ENCODE measurements around the gene PRRT3.
"Not testable (repeated sequence)": the region's sequence is repeated elsewhere in the genome, so short reads cannot be mapped to it uniquely, and the experiment has no call there.

Gene PRRT3

DNA sequence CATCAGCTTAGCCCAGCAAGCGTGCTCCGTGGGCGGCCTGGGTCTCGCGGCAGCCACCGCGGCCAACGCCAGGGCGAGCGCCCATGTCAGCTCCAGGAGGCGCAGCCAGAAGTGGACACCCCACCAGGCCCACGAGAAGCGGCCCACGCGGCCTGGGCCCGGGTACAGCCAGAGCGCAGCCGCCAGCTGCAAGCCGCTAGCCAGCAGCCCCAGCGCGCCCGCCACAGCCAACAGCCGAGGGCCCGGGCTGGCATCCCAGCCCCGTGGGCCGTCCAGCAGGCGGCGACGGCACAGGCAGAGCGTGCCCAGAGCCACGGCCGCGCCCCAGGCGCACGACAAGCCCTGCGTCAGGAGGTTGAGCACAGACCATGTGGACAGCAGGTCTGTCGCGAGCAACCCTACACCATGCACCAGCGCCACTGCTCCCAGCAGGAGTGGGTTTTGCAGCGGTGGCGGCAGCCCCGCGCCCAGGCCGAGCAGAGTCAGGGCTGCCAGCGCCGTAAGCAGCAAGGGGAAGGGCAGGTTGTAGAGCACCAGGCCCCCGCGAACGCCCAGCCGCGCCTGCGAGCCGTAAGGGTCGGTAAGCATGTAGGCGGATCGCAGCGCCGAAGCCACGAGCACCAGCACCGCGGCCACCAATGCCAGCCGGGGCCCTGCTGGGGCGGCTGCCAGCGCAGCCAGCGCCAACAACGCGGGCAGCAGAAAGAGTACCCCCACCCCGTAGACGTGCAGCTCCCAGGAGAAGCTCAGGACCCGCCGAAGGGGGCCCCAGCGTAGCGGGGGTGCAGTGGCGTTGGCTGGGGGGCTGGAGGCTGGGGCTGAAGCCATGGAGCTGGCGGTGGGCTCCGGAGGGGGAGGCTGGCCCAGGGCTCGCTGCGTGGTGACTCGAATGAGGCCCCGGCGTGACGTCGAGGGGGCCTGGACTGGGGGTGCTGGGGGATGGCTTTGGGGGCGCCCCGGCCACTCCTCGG is 4.9 kb downstream of the PRRT3 start:
- DNase-seq (ENCODE audit: low read depth in 2 of 2): no peak

DNA sequence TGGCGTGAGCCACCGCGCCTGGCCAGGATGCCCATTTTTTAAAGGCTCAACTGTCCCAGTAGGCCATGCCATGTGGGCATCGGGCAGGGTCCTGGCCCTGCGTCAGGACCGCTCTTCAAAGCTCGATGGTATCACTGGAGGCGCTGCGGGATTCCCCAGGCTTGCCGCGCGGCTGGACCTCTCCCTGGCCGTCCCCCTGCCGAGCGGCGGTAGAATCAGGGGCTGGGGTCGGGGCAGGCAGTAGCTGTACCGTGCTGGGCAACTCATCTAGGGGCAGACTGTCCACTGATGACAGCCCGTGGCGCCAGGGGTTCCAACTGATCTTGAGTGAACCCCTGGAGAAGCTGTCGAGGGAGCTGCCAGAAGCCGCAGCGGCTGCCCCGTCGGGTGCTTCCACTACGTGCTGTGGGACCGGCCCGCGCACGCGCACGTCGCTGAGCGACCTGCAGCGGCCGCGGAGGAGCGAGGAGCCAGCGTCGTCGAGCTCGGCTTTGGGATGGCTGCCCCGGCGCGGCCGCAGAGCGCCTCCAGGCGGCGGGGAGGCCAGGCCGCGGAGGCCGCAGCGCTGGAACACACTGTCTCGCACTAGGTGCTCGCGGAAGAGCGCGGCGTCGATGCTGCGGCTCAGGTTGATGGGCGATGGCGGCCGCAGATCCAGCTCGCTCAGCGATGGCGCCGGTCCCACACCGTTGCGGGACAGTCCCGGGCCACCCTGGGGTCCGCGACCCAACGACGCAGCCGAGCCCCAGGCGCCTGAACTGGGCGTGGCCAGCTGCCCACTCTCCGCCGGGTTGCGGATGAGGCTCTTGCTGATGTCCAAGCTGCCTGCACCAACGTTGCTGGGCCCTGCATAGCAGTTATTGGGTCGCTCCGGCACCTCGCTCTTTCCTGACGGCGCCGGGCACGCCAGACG is 5.8 kb downstream of the PRRT3 start:
- peak; percentile 48 to 86 for DNase-seq (ENCODE audit: low read depth in 2 of 2)

DNA sequence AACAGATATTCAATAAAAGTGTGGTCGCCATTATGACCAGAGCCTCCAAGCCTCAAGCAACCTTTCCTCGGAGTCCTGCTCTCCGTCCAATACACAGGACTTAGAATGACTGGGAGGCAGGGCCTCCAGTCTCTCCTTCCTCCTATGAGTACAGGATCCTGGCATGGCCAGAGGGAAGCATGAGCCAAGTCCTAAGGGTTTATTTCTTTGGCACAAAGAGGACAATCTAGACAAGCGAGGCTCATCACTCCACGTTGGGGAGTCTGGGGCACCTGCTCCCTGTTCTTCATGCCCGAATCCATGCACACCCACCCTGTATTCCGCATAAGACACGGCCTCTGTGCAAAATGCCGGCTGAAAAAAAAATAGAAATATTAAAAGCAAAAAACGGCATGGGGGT is 6.8 kb downstream of the PRRT3 start:
- no peak for DNase-seq (ENCODE audit: low read depth in 2 of 2)

DNA sequence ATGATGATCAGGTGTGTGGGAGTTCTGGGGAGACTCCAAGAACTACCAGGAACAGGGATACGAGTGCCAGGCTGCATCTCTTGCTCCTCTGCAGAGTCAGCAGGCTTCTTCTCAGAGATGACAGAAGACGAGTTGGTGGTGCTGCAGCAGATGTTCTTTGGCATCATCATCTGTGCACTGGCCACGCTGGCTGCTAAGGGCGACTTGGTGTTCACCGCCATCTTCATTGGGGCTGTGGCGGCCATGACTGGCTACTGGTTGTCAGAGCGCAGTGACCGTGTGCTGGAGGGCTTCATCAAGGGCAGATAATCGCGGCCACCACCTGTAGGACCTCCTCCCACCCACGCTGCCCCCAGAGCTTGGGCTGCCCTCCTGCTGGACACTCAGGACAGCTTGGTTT is 7.9 kb downstream of the PRRT3 start:
- no peak for DNase-seq (ENCODE audit: low read depth in 2 of 2)

DNA sequence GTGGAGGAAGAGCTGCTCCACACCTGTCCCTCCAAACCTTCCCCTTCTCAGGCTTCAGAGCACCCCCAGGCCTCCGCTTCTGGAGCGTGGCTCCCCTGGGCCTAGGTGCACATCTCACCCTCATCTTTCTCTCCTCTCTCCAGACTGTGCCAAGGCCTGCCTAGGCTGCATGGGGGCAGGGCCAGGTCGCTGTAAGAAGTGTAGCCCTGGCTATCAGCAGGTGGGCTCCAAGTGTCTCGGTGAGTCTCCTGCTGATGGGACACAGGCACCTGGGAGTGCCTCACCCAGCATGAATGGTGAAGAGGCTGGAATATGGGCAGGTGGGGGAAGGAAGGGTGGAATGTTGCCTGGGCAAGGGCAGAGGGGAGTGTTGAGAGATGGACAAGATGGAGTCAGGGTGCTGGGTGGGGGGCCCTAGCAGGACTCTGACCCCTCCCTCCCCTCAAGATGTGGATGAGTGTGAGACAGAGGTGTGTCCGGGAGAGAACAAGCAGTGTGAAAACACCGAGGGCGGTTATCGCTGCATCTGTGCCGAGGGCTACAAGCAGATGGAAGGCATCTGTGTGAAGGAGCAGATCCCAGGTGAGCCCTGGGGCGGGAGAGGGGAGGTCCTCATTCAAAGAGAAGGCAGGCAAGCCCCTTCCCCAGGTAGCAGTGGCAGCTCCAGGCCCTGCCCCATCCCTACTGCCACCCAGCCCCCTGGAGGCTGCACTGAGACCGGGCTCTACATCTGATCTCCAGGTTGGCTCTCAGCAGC is 9.1 kb downstream of the PRRT3 start:
- DNase-seq (ENCODE audit: low read depth in 2 of 2): no peak

DNA sequence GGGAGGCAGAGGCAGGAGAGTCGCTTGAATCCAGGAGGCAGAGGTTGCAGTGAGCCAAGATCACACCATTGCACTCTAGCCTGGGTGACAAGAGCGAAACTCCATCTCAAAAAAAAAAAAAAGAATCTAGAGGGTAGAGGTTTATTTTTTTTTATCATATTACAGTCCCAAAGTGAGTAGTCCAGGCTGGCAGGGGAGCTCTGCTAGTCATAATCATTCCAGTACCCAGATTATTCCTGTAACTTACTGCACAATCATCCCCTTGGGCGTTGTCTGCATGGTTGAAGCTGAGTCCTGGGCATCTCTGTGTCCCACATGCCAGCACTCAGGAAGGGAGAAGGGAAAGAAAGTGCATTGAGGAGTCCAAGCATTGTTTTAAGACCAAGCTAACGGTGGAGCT is 10.0 kb downstream of the PRRT3 start:
- no peak for DNase-seq (ENCODE audit: low read depth in 2 of 2)

DNA sequence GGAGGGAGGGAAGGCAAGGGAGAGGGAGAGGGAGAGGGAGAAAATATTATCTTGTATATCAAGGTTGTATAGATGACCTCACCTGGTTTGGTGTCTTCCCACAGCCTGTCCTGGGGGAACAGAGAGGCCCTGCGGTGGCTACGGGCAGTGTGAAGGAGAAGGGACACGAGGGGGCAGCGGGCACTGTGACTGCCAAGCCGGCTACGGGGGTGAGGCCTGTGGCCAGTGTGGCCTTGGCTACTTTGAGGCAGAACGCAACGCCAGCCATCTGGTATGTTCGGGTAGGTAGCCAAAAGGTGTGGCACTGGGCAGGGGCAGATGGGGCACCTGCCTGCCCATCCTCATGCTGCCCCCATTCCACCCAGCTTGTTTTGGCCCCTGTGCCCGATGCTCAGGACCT is 11.5 kb downstream of the PRRT3 start:
- no peak for DNase-seq (ENCODE audit: low read depth in 2 of 2)

DNA sequence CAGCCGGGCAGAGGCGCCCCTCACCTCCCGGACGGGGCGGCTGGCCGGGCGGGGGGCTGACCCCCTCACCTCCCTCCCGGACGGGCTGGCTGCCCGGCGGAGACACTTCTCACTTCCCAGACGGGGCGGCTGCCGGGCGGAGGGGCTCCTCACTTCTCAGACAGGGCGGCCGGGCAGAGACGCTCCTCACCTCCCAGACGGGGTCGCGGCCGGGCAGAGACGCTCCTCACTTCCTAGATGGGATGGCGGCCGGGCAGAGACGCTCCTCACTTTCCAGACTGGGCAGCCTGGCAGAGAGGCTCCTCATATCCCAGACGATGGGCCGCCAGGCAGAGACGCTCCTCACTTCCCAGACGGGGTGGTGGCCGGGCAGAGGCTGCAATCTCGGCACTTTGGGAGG is 12.3 kb downstream of the PRRT3 start:
- DNase-seq (ENCODE audit: low read depth in 2 of 2): not testable (repeated sequence)

DNA sequence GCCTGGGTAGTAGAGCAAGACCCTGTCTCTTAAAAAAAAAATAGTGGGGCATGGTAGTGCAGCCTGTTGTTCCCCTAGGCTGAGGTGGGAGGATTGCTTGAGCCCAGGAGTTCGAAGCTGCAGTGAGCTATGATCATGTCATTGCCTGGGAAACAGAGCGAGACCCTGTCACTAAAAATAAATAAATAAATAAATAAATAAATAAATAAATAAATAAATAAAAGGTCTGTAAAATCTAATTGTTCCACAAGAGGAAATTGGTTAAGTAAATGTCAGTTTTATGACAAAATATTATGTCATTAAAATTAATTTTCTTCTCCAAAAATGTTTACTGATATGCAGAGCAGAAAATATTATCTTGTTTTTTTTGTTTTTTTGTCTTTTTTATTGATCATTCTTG is 13.2 kb downstream of the PRRT3 start:
- DNase-seq (ENCODE audit: low read depth in 2 of 2): no peak

DNA sequence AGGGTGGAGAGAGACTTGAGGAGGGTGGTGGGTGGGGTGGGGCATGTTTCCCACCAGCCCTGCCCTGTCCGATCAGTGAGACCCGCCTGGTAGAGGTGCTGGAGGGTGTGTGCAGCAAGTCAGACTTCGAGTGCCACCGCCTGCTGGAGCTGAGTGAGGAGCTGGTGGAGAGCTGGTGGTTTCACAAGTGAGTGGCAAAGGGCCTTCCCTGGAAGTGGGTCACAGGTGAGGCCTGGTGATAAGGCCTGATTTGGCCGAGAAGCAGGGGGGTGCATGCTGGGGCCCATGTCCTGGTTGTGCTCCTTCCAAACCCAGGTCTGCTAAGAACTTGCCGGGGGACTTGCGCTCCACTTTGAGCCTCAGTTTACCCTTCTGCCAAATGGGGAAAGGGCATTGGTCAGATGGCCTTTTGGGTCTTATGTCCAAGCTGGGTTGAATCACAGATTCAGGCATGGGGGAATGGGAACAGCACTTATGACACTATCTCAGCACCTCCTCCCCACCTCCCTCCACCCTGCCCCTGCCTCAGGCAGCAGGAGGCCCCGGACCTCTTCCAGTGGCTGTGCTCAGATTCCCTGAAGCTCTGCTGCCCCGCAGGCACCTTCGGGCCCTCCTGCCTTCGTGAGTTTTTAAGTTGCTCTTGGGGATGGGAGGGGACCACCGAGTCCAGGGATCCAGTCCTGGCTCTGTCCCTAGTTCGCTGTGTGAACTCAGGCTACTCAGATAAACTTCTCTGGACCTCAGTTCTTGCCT is 14.5 kb downstream of the PRRT3 start:
- DNase-seq (ENCODE audit: low read depth in 2 of 2): no peak

DNA sequence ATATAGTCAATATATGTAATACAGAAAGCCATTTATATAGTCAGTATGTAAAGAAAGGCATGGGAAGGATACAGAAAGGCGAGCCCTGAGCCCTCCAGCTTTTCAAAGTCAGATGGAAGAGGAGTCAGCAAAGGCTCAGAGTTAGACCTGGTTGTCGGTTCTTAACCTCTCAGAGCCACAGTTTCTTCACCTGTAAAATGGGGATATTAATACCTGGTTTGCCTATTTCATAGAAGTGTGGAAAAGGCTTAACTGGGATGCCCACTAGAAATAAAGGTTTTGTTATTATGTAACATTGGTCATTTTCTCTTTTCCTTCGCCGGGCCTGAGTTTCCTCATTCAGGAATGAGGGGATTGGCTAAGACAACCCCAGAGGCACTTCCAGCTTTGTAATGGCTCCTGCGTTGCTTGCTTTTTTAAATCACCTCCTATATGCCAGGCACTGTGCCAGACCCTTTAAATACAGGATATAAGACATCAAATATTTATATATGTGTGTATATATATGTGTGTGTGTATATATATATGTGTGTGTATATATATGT is 16.2 kb downstream of the PRRT3 start:
- DNase-seq (ENCODE audit: low read depth in 2 of 2): no peak

DNA sequence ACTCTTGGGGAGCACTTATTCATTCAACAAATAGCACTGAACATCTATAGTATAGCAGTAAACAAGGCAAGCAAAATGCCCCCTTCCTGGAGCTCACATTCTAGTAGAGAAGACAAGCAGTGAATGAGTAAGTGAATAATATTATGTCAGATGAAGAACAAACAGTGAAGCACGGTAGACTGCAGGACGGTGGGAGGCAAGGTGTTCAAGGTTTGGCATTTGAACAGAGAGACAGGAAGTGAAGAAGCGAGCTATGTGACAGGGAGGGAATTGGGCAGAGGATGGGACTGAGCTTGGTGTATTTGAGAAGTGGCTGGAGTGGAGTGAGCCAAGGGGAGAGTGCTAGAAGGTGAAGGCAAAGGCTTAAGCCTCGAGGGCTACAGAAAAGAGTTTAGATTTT is 17.2 kb downstream of the PRRT3 start:
- DNase-seq (ENCODE audit: low read depth in 2 of 2): no peak

DNA sequence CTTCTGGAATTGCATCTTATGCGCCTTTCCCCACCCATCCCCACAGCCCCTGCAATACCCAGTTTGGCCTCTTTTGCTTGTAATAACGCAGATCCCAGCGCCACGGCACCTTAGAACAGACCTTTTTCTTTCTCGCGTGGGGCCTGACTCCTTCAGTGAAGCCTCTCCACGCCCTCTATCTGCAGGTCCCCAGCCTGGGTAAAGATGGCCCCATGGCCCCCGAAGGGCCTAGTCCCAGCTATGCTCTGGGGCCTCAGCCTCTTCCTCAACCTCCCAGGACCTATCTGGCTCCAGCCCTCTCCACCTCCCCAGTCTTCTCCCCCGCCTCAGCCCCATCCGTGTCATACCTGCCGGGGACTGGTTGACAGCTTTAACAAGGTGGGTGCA is 18.0 kb downstream of the PRRT3 start:
- DNase-seq (ENCODE audit: low read depth in 2 of 2): no peak

DNA sequence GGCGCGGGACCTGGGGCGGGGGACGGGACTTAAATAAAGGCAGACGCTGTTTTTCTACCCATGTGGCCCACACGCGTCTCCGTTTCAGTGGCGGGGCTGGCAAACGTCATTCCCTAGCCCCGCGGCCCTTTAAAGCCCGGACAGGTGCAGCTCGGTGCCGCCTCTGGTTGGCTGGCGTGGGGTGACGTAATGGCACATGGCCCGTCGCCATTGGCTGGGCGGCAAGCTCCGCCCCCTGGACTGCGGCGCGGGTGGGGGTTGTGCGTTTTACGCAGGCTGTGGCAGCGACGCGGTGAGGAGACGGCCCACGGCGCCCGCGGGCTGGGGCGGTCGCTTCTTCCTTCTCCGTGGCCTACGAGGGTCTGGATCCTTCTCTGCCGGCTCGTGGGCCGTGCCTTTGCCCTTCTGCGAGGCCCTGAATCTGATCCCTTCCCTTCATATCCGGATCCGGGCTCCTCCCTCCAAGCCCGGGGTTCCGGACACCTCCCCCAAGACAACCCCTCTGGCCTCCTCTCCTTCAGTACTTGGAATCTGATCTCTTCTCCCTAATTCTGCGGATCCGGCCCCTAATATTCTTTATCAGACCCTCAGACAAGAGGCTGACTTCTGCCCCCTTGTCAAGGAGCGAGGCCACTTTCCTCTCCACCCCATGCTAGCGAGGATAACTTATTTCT is 18.5 kb downstream of the PRRT3 start, which contains the start of gene CRELD1:
Gene CRELD1 (plus strand): TSS at position 274 of the 674 bp plus-strand sequence. CDS start 605 bp downstream, outside the sequence.
- DNase-seq (ENCODE audit: low read depth in 2 of 2): peak; percentile 95 to 96

DNA sequence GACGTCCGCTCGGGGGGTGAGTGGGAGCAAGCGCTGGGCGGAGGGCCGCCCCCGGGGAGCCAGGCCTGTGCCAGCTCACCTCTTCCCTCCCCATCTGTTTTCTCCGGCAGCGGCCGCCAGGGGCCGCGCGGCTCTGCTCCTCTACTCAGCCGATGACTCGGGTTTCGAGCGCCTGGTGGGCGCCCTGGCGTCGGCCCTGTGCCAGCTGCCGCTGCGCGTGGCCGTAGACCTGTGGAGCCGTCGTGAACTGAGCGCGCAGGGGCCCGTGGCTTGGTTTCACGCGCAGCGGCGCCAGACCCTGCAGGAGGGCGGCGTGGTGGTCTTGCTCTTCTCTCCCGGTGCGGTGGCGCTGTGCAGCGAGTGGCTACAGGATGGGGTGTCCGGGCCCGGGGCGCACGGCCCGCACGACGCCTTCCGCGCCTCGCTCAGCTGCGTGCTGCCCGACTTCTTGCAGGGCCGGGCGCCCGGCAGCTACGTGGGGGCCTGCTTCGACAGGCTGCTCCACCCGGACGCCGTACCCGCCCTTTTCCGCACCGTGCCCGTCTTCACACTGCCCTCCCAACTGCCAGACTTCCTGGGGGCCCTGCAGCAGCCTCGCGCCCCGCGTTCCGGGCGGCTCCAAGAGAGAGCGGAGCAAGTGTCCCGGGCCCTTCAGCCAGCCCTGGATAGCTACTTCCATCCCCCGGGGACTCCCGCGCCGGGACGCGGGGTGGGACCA is 19.2 kb downstream of the PRRT3 start:
- DNase-seq (ENCODE audit: low read depth in 2 of 2): peak; percentile 85 to 91

DNA sequence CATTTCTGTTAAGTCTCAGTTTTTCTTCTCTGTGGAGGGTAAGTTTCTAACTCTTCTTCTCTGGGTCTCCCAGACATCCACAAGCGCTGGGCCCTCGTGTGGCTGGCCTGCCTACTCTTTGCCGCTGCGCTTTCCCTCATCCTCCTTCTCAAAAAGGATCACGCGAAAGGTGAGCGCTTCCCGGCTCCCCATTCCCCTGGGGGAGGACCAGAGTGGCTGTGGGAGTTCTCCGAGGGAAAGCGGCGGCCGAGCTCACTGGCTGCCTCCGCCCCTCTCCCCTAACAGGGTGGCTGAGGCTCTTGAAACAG is 19.7 kb downstream of the PRRT3 start:
- DNase-seq (ENCODE audit: low read depth in 2 of 2): no peak

DNA sequence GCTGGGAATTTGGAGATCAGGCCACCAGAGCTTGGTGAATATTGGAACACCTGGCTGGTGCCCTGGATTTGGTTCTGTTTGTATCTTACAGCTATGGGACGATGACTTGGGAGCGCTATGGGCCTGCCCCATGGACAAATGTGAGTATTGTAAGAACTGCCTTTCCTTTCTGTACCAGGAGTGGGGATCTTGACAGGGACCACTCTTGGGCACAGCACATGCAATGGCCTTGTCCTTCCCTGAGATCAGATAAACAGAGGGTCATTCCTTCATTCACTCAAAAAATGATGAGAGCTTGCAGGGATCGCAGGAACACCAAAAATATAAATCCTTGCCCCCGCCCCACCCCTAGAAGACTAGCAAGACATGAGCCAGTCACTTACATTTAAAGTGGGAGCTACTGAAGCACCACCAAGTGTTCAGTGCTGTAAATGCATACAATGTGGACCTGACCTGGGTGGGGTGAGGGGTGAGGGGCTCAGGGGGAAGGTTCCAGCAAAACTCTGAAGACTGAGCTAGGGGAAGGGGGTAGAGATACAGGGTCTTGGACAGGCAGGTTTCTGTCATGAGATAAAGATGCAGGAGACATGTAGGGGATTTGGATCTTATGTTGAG is 21.3 kb downstream of the PRRT3 start:
- DNase-seq (ENCODE audit: low read depth in 2 of 2): no peak

DNA sequence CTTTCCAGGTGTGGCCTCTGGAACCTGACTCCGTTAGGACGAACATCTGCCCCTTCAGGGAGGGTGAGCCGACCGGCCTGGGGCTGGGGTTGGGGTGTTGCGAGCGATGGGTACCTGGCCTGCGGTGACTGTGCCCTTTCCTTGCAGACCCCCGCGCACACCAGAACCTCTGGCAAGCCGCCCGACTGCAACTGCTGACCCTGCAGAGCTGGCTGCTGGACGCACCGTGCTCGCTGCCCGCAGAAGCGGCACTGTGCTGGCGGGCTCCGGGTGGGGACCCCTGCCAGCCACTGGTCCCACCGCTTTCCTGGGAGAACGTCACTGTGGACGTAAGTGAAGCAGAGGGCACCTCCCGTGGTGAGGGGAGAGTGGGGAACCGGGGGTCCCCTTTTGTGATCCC is 24.1 kb downstream of the PRRT3 start:
- no peak for DNase-seq (ENCODE audit: low read depth in 2 of 2)
